SJCRH30 (cell line): ENCODE data around the gene H1-8. TPM values are rescaled to one million over a fixed set of nuclear protein-coding genes. Genes with fewer than 3 reads are reported as not detected.
A peak's percentile ranks its signal among the peaks of the same experiment; 100 is the strongest.

ENCODE experiments used
- DNase-seq, 2 experiments: peaks; one replicate each; pipeline ENCODE4 v3.0.0-alpha.2; 2015 to 2020
- H3K27ac ChIP-seq: fragments of 250-450 bp; sonication (Bioruptor Pico); 2 replicates; pipeline ENCODE4 v1.5.1; 2020; ENCODE audit warnings: mild to moderate bottlenecking, moderate library complexity
- H3K27me3 ChIP-seq: fragments of 250-450 bp; sonication (Bioruptor Pico); 2 replicates; pipeline ENCODE4 v1.5.1; 2020; ENCODE audit warnings: mild to moderate bottlenecking, moderate library complexity
- H3K36me3 ChIP-seq: fragments of 250-450 bp; sonication (Bioruptor Pico); 2 replicates; pipeline ENCODE4 v1.5.1; 2020; ENCODE audit warnings: mild to moderate bottlenecking, moderate library complexity
- H3K4me1 ChIP-seq: fragments of 250-450 bp; sonication (Bioruptor Pico); 2 replicates; pipeline ENCODE4 v1.5.1; 2020; ENCODE audit warnings: mild to moderate bottlenecking, moderate library complexity
- H3K4me3 ChIP-seq: fragments of 250-450 bp; sonication (Bioruptor Pico); 2 replicates; pipeline ENCODE4 v1.5.1; 2020; ENCODE audit warnings: mild to moderate bottlenecking, moderate library complexity
- H3K9me3 ChIP-seq: fragments of 250-450 bp; sonication (Bioruptor Pico); replicated peaks from 2 replicates; pipeline ENCODE4 v1.5.1; 2020; ENCODE audit warnings: mild to moderate bottlenecking, moderate library complexity
- total RNA-seq: library from RNA; depleted of rRNA; stranded (reverse); fragments of >200 nt; shearing (Covaris generic); gene quantifications from 2 replicates; pipeline ENCODE4 v1.2.3, GENCODE V29; 2014

H1-8 gene
- total RNA-seq, 1 experiment from 2014 or later, result not detected

DNA sequence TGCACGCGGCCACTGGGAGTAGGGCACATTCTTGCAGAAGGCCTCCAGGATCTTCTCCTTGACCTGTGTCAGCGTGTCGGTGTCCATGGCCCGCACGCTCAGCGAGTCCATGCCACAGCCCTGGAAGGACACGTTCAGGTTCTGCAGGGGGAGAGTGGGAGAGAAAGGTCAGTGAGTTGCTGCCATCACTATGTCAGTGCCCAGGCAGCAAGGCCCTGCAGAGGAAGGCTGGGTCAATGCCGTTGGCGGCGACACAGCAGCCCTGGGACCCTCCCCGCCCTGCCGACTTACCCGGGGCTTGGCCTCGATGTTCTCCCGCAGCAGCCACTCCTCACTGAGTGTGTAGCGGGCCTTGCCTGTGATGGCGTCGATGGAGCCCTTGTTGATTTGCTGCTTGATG is 19.8 kb downstream of the H1-8 start:
- Histone ChIP-seq H3K9me3 (no peaks in the 10 kb centered on the region), H3K4me3 (no peak overlapping the region), H3K27ac (no peak overlapping the region), H3K27me3 (no peaks in the 10 kb centered on the region), H3K36me3 (peaks cover 12% of the 10 kb centered on the region), H3K4me1 (peaks cover 36% of the 10 kb centered on the region)
- DNase-seq, result no peak

GRCh38 chr3:129563332-129563731 is 20.4 kb downstream of the H1-8 start:
- Histone ChIP-seq H3K4me1 (peaks cover 30% of the 10 kb centered on the region), H3K36me3 (peaks cover 7% of the 10 kb centered on the region)

DNA sequence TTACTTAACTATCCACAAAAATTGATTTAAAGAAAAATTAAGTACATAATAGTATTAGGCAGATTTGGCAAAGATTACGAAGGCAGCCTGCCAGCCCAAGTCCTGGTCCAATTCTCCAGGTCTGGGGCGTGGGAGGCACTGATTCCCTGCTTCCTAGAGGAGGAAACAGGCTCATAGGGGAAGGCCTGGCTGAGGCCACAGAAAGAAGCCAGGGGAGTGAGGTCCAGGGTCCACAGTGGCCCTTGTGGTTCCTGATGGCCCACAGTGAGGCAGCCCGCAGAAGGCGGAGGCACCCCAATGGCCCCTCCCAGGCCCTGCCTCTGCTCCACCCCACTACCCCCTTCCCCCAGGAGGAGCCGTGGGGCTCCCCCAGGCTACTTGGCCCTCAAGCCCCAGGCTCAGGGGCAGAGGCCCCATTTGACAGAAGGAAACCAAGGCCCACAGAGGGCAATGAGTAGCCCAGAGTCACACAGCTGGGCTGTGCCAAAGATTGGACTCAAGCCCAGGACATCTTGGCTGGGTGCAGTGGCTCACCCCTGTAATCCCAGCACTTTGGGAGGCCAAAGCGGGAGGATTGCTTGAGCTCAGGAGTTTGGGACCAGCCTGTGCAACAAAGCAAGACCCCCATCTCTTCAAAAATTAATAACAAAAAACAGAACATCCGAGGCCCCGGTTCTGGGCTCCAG is 21.0 kb downstream of the H1-8 start:
- no peak overlapping the region for H3K27ac ChIP-seq
- H3K36me3 ChIP-seq, result peaks cover 4% of the 10 kb centered on the region; the same call in 1 of the 2 replicates
- peaks cover 24% of the 10 kb centered on the region for H3K4me1 ChIP-seq
- no peaks in the 10 kb centered on the region for H3K27me3 ChIP-seq
- no peaks in the 10 kb centered on the region for H3K9me3 ChIP-seq
- H3K4me3 ChIP-seq, result no peak overlapping the region
- DNase-seq, result no peak

More at GRCh38 chr3:129563332-129563731, 20.4 kb downstream of the H1-8 start:
- Histone ChIP-seq H3K4me3 (no peak overlapping the region), H3K9me3 (no peaks in the 10 kb centered on the region), H3K27ac (no peak overlapping the region), H3K27me3 (no peaks in the 10 kb centered on the region)
- no peak for DNase-seq

DNA sequence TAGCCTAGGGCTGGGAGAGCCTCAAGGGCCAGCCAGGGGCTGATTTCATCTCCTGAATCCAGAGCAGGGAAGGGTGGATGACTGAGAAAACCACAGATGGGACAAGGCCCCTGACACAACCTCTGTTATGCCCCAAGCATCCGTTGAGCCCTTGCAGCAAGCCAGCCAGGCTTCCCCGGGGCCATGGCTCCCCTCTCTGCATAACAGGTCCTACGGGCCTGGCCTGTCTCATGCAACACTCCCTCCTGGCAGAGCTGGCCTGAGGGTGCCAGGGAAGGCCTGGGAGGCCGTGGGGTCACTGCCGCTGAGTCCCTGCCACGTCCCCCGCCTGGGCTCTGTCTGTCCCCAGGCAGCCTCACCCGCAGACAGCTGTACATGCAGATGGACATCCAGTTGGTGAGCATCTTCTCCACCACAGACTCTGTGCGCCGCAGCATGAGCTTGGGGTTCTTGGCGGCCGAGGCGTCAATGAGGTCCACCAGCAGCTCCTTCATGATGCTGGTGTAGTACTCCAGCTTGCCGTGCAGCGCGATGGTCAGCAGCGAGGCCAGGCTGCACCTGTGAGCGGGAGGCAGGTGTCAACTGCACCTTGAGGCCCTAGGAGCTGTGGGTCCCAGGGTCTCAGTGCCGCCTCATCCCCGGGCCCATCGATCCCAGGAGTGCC is 22.1 kb downstream of the H1-8 start:
- Histone ChIP-seq H3K36me3 (no peaks in the 10 kb centered on the region), H3K27ac (no peak overlapping the region), H3K9me3 (no peaks in the 10 kb centered on the region), H3K4me3 (no peak overlapping the region), H3K4me1 (peaks cover 13% of the 10 kb centered on the region), H3K27me3 (no peaks in the 10 kb centered on the region)
- DNase-seq, result no peak

- Histone ChIP-seq H3K27me3 (no peaks in the 10 kb centered on the region), H3K9me3 (no peaks in the 10 kb centered on the region), H3K4me1 (peaks cover 12% of the 10 kb centered on the region), H3K36me3 (no peaks in the 10 kb centered on the region; the same call in 1 of the 2 replicates), H3K27ac (no peak overlapping the region), H3K4me3 (no peak overlapping the region)
- DNase-seq, result no peak
These were observed 22.9 kb downstream of the H1-8 start for GRCh38 chr3:129565902-129566301.

GRCh38 chr3:129567176-129567705 is 24.3 kb downstream of the H1-8 start:
- peaks cover 2% of the 10 kb centered on the region for H3K36me3 ChIP-seq
- H3K9me3 ChIP-seq, result no peaks in the 10 kb centered on the region
- peak; percentile 73 to 77 for DNase-seq
- H3K4me1 ChIP-seq, result peaks cover 12% of the 10 kb centered on the region
- H3K27ac ChIP-seq, result no peak overlapping the region
- H3K4me3 ChIP-seq, result no peak overlapping the region
- H3K27me3 ChIP-seq, result no peaks in the 10 kb centered on the region

GRCh38 chr3:129567939-129568338 is 25.0 kb downstream of the H1-8 start:
- Histone ChIP-seq H3K27me3 (no peaks in the 10 kb centered on the region), H3K27ac (no peak overlapping the region), H3K9me3 (no peaks in the 10 kb centered on the region), H3K4me3 (no peak overlapping the region), H3K4me1 (peaks cover 12% of the 10 kb centered on the region), H3K36me3 (peaks cover 2% of the 10 kb centered on the region)
- no peak for DNase-seq

- Histone ChIP-seq H3K27ac (no peak overlapping the region), H3K36me3 (peaks cover 2% of the 10 kb centered on the region), H3K27me3 (no peaks in the 10 kb centered on the region), H3K4me1 (peaks cover 15% of the 10 kb centered on the region), H3K4me3 (no peak overlapping the region), H3K9me3 (no peaks in the 10 kb centered on the region)
- no peak for DNase-seq
These were observed 26.9 kb downstream of the H1-8 start for GRCh38 chr3:129569856-129570255.

- H3K27ac ChIP-seq, result no peak overlapping the region
- H3K27me3 ChIP-seq, result no peaks in the 10 kb centered on the region
- peaks cover 30% of the 10 kb centered on the region for H3K4me1 ChIP-seq
- H3K36me3 ChIP-seq, result peaks cover 2% of the 10 kb centered on the region
- H3K4me3 ChIP-seq, result no peak overlapping the region
- no peak for DNase-seq
- no peaks in the 10 kb centered on the region for H3K9me3 ChIP-seq
These were observed 28.9 kb downstream of the H1-8 start for GRCh38 chr3:129571605-129572547.

- Histone ChIP-seq H3K4me3 (no peak overlapping the region), H3K4me1 (peaks cover 29% of the 10 kb centered on the region), H3K9me3 (no peaks in the 10 kb centered on the region), H3K27me3 (no peaks in the 10 kb centered on the region), H3K36me3 (peaks cover 4% of the 10 kb centered on the region), H3K27ac (no peak overlapping the region)
- no peak for DNase-seq
These were observed 29.6 kb downstream of the H1-8 start for GRCh38 chr3:129572603-129573002.

GRCh38 chr3:129573493-129573892 is 30.5 kb downstream of the H1-8 start:
- Histone ChIP-seq H3K9me3 (no peaks in the 10 kb centered on the region), H3K27me3 (no peaks in the 10 kb centered on the region), H3K27ac (no peak overlapping the region), H3K36me3 (peaks cover 5% of the 10 kb centered on the region), H3K4me1 (peaks cover 38% of the 10 kb centered on the region), H3K4me3 (no peak overlapping the region)
- no peak for DNase-seq

- no peaks in the 10 kb centered on the region for H3K27me3 ChIP-seq
- no peak overlapping the region for H3K4me3 ChIP-seq
- H3K4me1 ChIP-seq, result peaks cover 45% of the 10 kb centered on the region
- no peak overlapping the region for H3K27ac ChIP-seq
- H3K36me3 ChIP-seq, result peaks cover 5% of the 10 kb centered on the region
- H3K9me3 ChIP-seq, result no peaks in the 10 kb centered on the region
- no peak for DNase-seq
These were observed 31.2 kb downstream of the H1-8 start for GRCh38 chr3:129574206-129574605.

DNA sequence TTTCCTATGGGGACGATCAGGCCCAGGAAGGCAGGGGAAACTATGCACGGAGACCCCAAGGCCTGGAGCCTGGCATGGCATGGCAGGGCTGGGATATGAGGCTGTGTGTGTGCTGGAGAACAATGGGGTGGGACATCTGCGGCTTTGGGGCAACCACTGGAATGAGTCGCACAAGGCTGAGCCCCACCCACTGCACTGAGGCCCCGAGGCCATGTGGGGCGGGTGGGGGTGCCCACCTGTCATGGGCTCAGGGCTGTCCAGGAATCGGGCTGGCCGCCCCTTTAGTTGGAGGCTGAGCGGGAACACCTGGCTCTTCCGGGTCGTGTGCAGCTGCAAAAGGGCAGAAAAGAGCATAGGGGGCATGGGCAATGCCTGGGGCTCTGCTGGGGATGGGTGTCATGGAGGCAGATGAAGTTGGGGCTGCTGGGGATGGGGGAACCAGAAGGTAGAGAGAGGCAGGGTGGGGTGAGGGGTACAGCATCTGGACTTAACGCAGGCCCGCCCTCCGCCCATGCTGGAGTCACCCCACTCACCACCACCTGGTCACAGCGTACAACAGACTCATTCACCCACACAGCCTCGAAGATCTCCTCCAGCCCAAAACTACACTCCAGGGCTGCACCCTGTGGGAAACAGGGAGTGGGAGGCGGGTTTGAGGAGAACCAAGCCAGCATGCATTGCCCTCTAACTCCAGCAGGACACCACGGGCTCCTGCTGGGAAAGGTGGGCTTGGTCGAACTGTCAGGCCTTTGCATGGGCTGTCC is 32.4 kb downstream of the H1-8 start:
- H3K27me3 ChIP-seq, result no peaks in the 10 kb centered on the region
- H3K36me3 ChIP-seq, result peaks cover 5% of the 10 kb centered on the region
- H3K9me3 ChIP-seq, result no peaks in the 10 kb centered on the region
- no peak overlapping the region for H3K4me3 ChIP-seq
- peaks cover 46% of the 10 kb centered on the region for H3K4me1 ChIP-seq
- H3K27ac ChIP-seq, result peak overlapping the region; percentile 50
- DNase-seq, result peak; percentile 75 to 82

DNA sequence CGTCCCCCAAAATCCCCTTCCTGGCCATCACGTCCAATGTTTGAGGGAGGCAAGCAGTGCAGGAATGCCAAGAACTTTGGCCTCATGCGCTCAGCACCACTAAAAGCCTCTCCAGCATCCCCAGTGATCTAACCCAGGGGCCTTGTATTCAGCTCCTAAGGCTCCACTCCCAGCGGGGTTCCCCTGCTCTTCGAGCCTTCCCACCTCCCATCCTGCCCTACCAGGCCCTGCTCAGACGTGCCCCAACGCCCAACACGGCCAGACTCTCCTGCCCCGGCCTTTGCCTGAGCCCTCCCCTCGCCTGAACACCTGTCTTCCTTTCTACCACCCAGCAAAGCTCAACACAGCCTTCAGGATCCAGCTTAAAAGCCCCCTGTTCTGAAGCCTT is 33.0 kb downstream of the H1-8 start:
- H3K27me3 ChIP-seq, result no peaks in the 10 kb centered on the region
- DNase-seq, result peak; percentile 45 to 58
- no peak overlapping the region for H3K4me3 ChIP-seq
- H3K27ac ChIP-seq, result peak overlapping the region; percentile 50
- H3K36me3 ChIP-seq, result peaks cover 5% of the 10 kb centered on the region; the same call in 1 of the 2 replicates
- H3K9me3 ChIP-seq, result no peaks in the 10 kb centered on the region
- H3K4me1 ChIP-seq, result peaks cover 46% of the 10 kb centered on the region
